GM21825 (cell line): ENCODE measurements around the gene C21orf58.
A peak's percentile ranks its signal among the peaks of the same experiment; 100 is the strongest.
"Not testable (repeated sequence)": the region's sequence is repeated elsewhere in the genome, so short reads cannot be mapped to it uniquely, and the experiment has no call there.

Source experiments
- ATAC-seq: cut with Tn5 transposase; IDR thresholded peaks from one replicate; pipeline ENCODE4 v1.9.1; 2021; ENCODE audit warnings: mild to moderate bottlenecking, moderate library complexity; ENCODE audit not compliant: unreplicated experiment

C21orf58 gene

DNA sequence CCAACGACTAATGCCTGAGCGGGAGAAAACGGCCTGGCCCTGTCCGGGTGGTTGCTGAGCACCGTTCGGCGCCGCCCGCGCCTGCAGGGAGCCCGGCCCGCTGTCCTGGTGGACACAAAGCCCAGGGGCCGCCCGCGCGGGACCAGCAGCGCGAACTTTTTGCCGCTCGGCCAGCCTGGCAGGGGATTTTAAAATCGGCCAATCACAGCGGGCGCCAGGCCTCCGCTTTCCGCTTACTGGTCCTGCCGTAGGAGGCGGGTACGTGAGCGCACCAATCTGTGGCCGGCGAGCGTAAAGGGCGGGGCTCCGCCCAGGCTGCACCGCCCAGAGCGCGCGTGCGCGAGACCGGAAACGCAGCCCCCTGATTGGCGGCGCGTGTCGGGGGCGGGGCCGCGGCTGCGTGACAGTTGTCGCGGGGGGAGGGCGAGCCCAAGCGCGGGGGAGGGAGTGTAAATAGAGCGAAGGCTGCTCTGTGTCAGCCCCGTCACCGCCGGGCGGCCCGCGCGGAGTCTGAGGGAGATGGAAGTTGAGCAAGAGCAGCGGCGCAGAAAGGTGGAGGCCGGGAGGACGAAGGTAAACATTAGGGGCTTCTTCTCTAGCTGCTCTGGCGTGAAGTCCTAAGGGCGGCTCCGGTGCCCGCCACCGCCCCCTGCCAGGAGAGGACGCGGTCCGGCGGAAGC is at the start of gene C21orf58, which contains the start of gene PCNT:
Gene C21orf58 (minus strand): TSS at position 161 of the 680 bp plus-strand sequence. CDS start 1,132 bp downstream, outside the sequence.
Gene PCNT (plus strand): TSS at position 447 of the 680 bp plus-strand sequence. CDS start 73 bp downstream, at position 520.
- ATAC-seq, result peak; percentile 78

DNA sequence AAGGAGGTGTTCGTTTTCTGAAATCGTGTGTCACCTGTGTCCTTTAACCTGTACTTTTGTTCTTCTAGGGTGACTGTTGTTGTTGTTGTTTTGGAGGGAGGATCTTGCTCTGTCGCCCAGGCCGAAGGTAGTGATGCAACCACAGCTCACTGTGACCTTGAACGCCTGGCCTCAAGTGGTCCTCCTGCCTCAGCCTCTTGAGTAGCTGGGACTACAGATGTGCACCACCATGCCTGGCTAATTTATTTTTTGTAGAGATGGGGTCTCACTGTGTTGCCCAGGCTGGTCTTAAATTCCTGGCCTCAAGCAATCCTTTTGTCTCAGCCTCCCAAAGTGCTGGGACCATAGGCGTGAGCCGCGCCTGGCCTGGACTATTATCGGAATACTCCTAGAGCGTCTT is 49.3 kb upstream of the C21orf58 start:
- ATAC-seq, result not testable (repeated sequence)

DNA sequence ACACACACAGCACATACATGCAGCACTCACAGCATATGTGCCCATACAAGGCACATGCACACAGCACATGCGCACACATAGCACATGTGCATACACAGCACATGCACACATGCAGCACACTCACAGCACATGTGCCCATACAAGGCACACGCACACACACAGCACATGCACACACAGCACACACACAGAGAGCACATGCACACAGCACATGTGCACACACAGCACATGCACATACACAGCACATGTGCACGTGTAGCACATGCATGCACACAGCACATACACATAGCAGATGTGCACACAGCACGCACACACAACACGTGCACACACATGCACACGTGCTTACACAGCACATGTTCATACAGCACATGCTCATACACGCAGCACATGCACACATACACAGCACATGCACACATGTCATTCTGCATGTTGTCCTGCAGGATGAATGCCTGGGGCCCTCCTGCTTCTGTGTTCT is 48.4 kb upstream of the C21orf58 start:
- no peak for ATAC-seq

DNA sequence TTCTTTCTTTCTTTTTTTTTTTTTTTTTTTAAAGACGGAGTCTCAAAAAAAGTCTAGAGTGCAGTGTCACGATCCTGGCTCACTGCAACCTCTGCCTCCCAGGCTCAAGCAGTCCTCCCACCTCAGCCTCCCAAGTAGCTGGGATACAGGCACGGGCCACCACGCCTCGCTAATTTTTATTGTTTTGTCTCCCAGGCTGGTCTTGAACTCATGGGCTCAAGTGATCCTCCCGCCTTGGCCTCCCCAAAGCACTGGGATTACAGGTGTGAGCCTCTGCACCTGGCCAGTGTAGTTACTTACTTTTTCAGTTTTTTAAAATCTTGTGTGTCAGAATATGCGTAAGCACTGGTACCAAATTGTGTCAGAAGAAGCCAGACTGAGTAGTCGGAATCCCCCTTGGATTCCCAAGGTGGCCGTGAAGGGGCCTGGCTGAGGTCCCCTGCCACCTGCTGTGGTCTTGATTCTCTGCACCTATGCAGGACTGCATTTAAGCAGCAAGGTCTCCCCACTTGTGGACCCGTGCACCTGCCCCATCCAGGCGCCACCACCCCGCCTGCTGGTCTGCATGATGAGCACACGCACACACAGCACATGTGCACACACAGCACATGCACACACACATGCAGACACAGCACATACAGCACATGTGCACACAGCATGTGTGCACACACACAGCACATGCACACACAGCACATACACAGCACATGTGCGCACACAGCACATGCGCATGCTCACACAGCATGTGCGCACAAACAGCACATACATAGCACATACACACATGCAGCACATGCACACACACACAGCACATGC is 47.7 kb upstream of the C21orf58 start:
- no peak for ATAC-seq

DNA sequence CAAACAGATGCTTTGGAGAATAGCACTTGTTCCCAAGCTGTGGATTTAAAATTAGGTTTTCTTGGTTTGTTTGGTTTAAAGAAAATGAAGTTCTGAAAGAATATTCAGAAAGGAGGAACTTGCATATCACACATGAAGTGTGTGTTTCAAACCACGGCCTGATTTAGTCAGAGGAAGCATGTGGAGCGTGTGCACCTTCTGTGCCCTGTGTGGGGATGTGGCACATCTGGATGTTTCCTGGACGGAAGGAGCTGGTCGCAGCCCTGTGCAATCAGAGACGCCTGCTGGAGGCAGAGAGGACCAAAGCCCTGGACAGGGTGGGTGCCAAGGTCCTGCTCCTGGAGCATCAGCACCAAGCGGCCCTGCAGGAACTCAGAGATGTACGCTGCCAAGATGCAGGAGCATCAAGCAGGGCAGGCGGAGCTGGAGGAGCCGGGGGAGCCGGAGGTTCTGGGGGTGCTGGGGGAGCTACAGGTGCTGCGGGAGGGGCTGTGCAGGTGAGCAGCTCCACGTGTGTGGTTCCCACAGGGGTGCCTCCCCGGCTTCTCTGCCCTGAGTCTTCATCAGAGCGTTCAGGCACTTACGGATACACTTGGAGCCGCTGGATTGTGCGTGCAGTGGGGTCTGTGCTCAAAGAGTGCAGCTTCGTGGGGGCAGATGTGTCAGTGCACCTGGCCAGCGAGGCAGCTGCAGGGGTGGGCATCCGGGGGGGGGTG is 46.0 kb upstream of the C21orf58 start:
- ATAC-seq, result peak; percentile 32

DNA sequence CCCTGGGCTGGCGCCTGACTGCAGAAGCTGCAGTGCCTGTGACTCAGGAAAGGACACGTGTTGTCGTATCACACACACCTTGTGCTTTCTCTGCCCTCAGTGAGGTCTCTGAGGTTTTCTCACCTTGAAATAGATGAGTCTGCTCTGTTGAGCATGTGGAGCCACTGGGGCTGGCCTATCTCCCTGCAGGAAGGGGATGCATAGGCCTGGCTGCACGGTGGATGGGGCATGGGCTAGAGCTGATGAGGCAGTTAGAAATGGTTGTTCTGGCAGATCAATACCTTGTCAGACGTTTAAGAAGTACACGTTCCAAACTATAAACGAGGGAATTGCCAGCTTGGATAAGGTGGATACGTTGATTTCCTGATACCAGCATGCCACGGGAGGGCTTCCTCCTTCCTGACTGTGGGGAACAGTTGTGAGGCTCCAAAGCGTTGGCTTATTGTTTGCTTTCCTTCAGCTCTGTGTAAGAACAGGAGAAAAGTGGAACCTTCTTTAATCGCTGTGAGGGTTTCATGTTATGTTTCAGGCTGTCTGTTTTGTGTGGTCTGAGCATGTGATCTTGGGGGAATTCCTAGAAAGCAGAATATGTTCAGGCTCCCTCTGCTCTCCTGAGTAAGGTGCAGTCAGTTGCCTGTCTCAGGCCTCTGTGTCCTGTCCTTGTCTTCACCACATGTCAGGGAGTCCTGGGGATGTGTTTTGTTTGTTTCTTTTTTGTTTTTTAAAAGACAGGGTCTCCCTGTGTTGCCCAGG is 45.0 kb upstream of the C21orf58 start:
- ATAC-seq, result peak; percentile 56

DNA sequence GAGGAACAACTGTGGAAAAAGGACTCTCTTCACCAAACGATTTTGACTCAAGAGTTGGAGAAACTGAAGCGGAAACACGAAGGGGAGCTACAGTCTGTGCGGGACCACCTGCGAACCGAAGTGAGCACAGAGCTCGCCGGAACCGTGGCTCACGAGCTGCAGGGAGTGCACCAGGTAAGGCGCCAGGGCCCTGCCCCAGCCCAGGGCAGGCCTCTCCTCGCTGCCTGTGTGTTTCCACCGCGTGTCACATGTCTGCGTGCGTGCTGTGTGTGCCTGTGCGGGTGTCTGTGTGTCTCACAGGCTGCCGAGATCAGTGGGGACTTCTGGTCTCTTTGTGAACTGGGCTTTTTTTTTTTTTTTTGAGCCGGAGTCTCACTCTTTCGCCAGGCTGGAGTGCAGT is 43.3 kb upstream of the C21orf58 start:
- ATAC-seq, result no peak

DNA sequence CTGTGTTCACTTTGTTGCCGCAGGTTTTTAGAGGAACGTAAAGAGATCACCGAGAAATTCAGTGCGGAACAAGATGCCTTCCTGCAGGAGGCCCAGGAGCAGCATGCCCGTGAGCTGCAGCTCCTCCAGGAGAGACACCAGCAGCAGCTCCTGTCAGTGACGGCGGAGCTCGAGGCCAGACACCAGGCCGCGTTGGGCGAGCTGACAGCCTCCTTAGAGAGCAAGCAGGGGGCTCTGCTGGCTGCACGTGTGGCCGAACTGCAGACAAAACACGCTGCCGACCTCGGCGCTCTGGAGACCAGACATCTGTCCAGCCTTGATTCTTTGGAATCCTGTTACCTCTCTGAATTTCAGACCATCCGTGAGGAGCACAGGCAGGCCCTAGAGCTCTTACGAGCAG is 42.9 kb upstream of the C21orf58 start:
- ATAC-seq, result no peak

DNA sequence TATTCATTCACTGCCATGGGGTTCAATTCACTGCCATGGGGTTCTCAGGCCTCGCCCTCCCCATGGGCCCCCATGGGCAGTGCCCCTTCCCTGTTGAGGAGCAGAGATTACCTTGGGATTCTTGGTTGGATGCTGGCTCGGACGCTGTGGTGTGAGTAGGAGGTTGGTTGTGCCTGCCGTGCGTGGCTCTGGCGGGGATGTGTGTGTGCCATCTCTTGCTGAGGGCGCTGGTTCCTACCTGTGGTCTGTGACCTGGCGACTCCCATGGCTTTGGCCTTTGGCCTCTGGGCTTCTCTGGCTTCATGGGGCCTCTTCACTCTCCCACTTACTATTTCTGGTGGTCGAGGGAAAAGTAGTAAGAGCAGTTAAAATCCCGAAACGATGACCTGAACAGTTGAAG is 42.4 kb upstream of the C21orf58 start:
- no peak for ATAC-seq

DNA sequence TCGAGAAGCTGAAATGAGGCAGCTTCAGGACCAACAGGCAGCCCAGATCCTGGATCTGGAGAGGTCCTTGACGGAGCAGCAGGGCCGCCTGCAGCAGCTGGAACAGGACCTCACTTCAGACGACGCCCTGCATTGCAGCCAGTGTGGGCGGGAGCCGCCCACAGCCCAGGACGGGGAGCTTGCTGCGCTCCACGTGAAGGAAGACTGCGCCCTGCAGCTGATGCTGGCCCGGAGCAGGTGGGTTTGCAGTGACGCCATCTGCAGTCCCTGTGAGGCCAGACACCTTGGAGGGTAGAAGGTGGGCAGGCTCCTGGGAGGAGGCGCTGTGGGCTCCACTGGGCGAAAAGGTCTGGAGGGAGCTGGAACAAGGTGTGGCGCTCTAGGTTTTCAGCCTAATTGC is 40.0 kb upstream of the C21orf58 start:
- ATAC-seq, result no peak

DNA sequence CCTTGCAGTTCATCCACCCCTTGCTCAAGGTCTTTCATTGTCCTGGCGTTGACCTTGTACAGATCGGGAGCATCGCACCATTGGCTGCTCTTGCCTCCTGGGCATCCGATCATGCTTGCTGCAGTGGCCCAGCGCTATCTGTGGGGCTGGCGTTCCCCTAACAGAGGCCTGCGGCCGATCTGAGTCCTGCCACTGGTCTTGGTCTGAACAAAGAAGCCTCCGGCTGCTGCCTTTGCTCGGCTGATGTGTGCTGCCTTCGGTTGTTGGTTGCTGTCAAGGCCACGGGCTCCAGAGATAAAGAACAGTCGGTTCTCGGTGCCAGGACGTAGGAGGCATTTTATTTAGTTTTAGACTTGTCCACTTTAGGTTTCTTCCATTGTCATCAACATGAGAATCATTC is 39.3 kb upstream of the C21orf58 start:
- no peak for ATAC-seq

DNA sequence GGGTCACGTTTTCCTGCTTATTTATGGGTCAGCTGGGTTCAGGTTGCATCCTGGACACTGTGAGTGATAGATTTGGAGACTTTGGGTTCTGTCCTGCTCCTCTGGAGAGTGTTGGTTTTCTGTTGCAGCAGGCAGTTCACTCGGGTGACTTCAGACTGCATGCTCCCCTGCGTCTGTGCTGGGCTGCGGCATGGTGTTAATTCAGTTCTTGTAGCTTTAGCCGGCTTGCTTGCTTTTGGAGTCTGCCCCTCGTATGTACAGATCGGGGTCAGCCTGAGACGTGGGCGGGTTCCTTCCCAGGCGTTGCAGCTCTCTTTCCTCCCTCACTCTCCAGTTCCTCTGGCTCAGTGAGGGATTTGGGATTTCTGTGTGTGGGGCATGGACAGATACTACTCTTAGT is 38.3 kb upstream of the C21orf58 start:
- no peak for ATAC-seq

DNA sequence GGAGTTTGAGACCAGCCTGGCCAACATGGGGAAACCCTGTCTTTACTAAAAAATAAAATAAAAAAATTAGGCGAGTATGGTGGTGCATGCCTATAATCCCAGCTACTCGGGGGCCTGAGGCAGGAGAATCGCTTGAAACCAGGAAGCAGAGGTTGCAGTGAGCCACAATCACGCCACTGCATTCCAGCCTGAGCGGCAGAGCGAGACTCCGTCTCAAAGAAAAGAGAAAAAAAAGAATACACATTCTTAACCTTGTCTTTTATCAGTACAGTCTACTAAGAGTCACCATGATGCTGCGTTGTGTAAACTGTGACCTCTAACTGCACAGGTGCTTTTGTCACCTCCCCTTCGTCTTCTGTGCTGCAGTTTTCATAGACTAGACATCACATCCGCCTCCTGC is 37.5 kb upstream of the C21orf58 start:
- no peak for ATAC-seq

DNA sequence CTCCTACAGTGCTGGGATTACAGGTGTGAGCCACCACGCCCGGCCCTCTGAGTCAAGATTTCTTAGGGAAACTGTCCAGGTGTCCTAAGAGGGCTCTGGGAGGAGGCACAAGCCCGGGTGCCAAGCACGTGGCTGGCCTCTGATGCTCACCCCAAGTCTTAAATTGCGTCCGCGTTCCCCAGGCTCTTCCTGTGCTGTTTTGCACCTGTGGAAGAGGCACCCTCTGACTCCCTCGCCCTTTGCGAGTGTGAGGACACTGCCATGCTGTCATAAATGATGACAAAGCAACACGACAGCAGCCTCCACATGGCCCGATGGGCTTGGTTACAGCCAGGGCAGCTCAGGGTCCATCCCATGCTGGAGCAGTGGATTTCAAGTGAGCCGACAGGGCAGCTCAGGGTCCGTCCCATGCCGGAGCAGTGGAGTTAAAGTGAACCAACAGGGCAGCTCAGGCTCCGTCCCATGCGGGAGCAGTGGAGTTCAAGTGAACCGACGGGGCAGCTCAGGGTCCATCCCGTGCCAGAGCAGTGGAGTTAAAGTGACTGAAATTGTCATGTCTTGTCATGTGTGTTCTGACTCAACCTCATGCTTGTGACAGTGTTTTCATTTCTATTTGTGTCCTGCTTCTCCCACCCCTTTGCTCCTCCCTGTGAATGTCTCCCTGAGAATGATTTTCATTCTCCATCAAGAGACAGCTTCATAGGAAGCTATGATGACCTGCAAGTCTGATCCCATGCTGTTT is 34.2 kb upstream of the C21orf58 start:
- no peak for ATAC-seq

DNA sequence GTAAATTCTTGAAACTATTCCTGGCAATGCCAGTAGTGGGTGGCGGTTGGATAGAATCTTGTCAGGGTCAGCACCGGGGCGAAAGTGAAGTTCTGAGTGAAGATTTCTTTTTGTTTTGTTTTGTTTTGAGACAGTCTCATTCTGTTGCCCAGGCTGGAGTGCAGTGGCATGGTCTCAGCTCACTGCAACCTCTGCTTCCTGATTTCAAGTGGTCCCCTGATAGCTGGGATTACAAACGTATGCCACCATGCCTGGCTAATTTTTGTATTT is 33.6 kb upstream of the C21orf58 start:
- ATAC-seq, result no peak

DNA sequence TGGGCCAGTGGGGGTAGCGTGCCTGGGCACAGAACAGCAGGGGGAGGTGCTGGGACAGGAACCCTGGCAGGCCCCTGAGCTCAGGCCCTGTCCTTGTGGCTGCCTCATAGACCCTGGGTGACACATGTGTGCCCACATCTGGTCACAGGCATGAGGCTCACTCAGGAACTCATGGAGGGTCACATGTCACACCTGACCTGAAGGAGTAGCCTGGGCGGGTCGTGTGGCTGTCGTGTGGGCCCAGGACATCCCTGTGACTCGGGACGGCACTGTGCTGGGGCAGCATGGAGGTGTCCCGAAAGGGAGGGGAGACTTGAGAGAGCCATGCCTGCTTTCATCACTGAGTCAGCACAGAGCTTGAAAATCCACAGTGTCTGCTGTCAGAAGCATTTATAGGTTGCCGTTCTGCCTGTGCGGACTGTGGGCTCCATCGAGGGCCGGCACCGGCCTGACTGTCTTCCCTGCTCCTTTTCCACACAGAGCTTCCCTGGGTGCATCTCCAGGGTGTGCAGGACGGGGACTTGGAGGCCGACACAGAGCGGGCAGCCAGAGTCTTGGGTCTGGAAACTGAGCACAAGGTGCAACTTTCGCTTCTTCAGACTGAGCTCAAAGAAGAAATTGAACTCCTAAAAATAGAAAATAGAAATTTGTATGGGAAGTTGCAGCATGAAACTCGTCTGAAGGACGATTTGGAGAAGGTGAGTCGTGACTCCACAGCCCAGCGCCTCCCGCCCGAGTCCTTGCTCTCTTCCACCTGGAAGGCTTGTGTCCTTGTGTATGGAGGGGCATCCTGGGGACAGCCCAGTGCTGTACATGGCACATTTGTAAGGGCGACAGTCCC is 33.0 kb upstream of the C21orf58 start:
- ATAC-seq, result no peak

DNA sequence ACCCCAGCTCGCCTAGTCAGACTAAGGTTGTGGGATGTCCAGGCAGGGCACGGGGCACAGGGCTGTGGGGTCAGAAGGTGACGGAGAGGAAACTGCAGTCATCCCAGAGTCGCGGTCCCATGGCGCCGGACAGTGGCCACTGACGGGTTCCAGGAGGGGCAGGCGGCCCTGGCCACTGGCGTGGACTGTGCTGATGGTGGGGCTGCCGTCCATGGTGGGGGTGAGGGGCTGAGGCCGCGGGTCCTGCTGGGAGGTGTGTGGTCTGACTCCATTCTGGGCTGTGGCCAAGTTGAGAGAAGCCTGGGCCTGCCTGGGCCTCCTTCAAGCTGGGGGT is 32.3 kb upstream of the C21orf58 start:
- no peak for ATAC-seq

DNA sequence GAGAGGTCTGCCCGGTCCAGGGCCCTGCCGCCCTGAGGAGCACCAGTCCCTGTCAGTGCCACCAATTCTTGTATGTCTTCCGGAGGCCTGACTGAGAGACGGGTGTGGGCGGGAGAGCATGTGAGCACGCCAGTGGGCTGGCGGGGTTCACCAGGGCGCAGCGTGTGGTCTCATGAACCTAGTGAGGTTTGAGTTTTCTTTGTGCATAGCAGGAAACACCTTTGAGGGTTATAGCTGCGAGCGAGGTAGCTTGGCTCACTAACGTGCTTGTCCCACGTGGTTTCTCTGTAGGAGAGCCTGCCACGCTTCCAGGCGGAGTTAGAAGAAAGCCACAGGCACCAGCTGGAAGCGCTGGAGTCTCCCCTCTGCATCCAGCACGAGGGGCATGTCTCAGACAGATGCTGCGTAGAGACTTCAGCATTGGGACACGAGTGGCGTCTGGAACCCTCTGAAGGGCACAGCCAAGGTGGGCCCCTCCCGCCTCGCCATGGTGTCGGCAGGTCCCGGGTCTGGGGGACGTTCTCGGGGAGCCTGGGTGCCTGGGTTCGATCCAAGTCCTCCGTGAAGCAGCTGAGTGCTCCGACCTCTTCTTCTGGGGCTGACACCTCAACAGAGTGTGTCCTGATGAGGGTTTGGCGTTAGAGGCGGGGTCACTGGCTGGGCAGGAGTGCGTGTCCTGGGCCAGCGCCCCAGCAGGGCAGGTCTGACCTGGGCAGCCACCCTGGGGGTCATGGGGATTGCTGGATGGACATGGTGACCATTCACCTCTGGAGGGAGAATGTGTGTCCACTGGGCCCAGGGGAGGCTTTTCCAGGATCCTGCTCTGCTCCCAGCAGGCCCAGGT is 31.7 kb upstream of the C21orf58 start:
- no peak for ATAC-seq

DNA sequence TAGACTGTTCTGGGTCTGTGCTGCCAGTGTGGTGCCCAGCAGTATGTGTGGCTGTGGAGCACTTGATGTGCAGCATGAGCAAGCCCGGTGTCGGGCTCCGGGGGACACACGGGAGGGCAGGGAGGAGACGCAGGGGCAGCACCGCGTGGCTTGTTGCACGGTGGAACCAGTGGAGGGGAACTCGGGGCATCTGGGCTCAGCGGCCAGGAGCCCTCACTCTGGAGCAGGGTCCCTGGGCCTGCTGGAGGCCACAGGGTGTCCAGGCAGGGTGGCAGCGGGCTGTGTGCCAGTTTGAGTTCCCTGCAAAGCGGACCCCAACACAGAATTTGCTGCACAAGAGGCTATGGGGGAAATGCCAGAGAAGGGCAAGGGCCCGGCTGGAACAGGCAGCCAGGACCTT is 30.8 kb upstream of the C21orf58 start:
- ATAC-seq, result no peak
